Measurements from ENCODE around the gene CDC42EP2.

The CDC42EP2 gene

GRCh38 chr11:65315866-65316226 lies 1.2 kb downstream of the CDC42EP2 start:
- TF ChIP-seq CTCF (IDR thresholded peaks at IDR 0.05; ENCODE audit: insufficient read depth, low read length, poor library complexity, severe bottlenecking) (no peak), EZH2phosphoT487 (conservative IDR thresholded peaks at IDR 0.05; ENCODE audit: low read length) (no peak)
- Histone ChIP-seq H3F3A (ENCODE audit: insufficient read depth) (0 out of 2 replicates have a peak, but pooled peaks cover 4% of the 10 kb centered on the region), H3K36me3 (ENCODE audit: low read length) (no peaks in the 10 kb centered on the region), H3K4me3 (ENCODE audit: insufficient read depth, low read length, poor library complexity, severe bottlenecking) (peak overlapping the region; percentile 56), H3K79me2 (ENCODE audit: insufficient read depth, low read length) (no peaks in the 10 kb centered on the region), H3K27me3 (ENCODE audit: low read length) (no peaks in the 10 kb centered on the region), H4K20me1 (ENCODE audit: low read depth, low read length) (no peaks in the 10 kb centered on the region), H3K27ac (ENCODE audit: low read depth, low read length) (no peak overlapping the region), H3K9me3 (ENCODE audit: insufficient read depth, low read length) (no peaks in the 10 kb centered on the region), H2AFZ (ENCODE audit: low read depth, low read length, severe bottlenecking) (peak overlapping the region; percentile 72), H3K4me2 (ENCODE audit: low read depth, low read length, poor library complexity, severe bottlenecking) (peak overlapping the region; percentile 93), H3K9me2 (replicated peaks; ENCODE audit: insufficient read depth, low read length) (no peaks in the 10 kb centered on the region), H3K9ac (ENCODE audit: low read length) (peak overlapping the region; percentile 69; the same call in 1 of the 2 replicates)

- Histone ChIP-seq H3K9me2 (replicated peaks; ENCODE audit: insufficient read depth, low read length) (no peaks in the 10 kb centered on the region), H3K4me2 (ENCODE audit: low read depth, low read length, poor library complexity, severe bottlenecking) (peak overlapping the region; percentile 93), H2AFZ (ENCODE audit: low read depth, low read length, severe bottlenecking) (no peak overlapping the region), H3K79me2 (ENCODE audit: insufficient read depth, low read length) (no peaks in the 10 kb centered on the region), H3K27me3 (ENCODE audit: low read length) (no peaks in the 10 kb centered on the region), H3K9me3 (ENCODE audit: insufficient read depth, low read length) (no peaks in the 10 kb centered on the region), H3K27ac (ENCODE audit: low read depth, low read length) (no peak overlapping the region), H3K4me3 (ENCODE audit: insufficient read depth, low read length, poor library complexity, severe bottlenecking) (no peak overlapping the region), H4K20me1 (ENCODE audit: low read depth, low read length) (no peaks in the 10 kb centered on the region), H3K9ac (ENCODE audit: low read length) (no peak overlapping the region), H3K36me3 (ENCODE audit: low read length) (no peaks in the 10 kb centered on the region), H3F3A (ENCODE audit: insufficient read depth) (0 out of 2 replicates have a peak, but pooled peaks cover 4% of the 10 kb centered on the region)
- TF ChIP-seq EZH2phosphoT487 (conservative IDR thresholded peaks at IDR 0.05; ENCODE audit: low read length) = no peak
- TF ChIP-seq CTCF (IDR thresholded peaks at IDR 0.05; ENCODE audit: insufficient read depth, low read length, poor library complexity, severe bottlenecking) = no peak
These were observed 1.8 kb downstream of the CDC42EP2 start for GRCh38 chr11:65316227-65317024.

GRCh38 chr11:65317025-65317786 lies 2.5 kb downstream of the CDC42EP2 start:
- Histone ChIP-seq H3K9me2 (replicated peaks; ENCODE audit: insufficient read depth, low read length) (no peaks in the 10 kb centered on the region), H3K79me2 (ENCODE audit: insufficient read depth, low read length) (no peaks in the 10 kb centered on the region), H3K4me2 (ENCODE audit: low read depth, low read length, poor library complexity, severe bottlenecking) (no peak overlapping the region), H3K36me3 (ENCODE audit: low read length) (no peaks in the 10 kb centered on the region), H2AFZ (ENCODE audit: low read depth, low read length, severe bottlenecking) (no peak overlapping the region), H3K9ac (ENCODE audit: low read length) (no peak overlapping the region), H3K27ac (ENCODE audit: low read depth, low read length) (no peak overlapping the region), H4K20me1 (ENCODE audit: low read depth, low read length) (no peaks in the 10 kb centered on the region), H3K4me3 (ENCODE audit: insufficient read depth, low read length, poor library complexity, severe bottlenecking) (no peak overlapping the region), H3K27me3 (ENCODE audit: low read length) (no peaks in the 10 kb centered on the region), H3K9me3 (ENCODE audit: insufficient read depth, low read length) (no peaks in the 10 kb centered on the region), H3F3A (ENCODE audit: insufficient read depth) (0 out of 2 replicates have a peak, but pooled peaks cover 4% of the 10 kb centered on the region)
- no peak for TF ChIP-seq EZH2phosphoT487 (conservative IDR thresholded peaks at IDR 0.05; ENCODE audit: low read length)
- no peak for TF ChIP-seq CTCF (IDR thresholded peaks at IDR 0.05; ENCODE audit: insufficient read depth, low read length, poor library complexity, severe bottlenecking)
